ENCODE data around the gene KLRG1.

KLRG1 gene

GRCh38 chr12:8989413-8989812 is at the start of gene KLRG1:
KLRG1 (plus strand) TSS chr12:8989546; CDS start chr12:8989636, 90 bp downstream.
- DNase-seq: no peak

GRCh38 chr12:8941691-8942478 is 47.5 kb upstream of the KLRG1 start:
- no peak for DNase-seq

- no peak for DNase-seq
Observed at GRCh38 chr12:8943565-8944186, 45.7 kb upstream of the KLRG1 start.

- DNase-seq: no peak
Observed at GRCh38 chr12:8946733-8947132, 42.6 kb upstream of the KLRG1 start.

GRCh38 chr12:8947737-8948136 is 41.6 kb upstream of the KLRG1 start:
- DNase-seq: no peak

GRCh38 chr12:8948701-8949341 is 40.5 kb upstream of the KLRG1 start:
- peak; percentile 5 for DNase-seq

GRCh38 chr12:8949342-8950220 is 39.8 kb upstream of the KLRG1 start, which contains the start of gene M6PR:
M6PR (minus strand) TSS chr12:8949645; CDS start chr12:8946404, 3,241 bp downstream.
- peak; percentile 93 for DNase-seq

- no peak for DNase-seq
Observed at GRCh38 chr12:8950221-8950527, 39.2 kb upstream of the KLRG1 start.

- DNase-seq: no peak
Observed at GRCh38 chr12:8950702-8951478, 38.5 kb upstream of the KLRG1 start.

GRCh38 chr12:8951744-8952143 is 37.6 kb upstream of the KLRG1 start:
- DNase-seq: no peak

- no peak for DNase-seq
Observed at GRCh38 chr12:8953773-8954402, 35.5 kb upstream of the KLRG1 start.

- no peak for DNase-seq
Observed at GRCh38 chr12:8956073-8956472, 33.3 kb upstream of the KLRG1 start.

- no peak for DNase-seq
Observed at GRCh38 chr12:8956772-8957171, 32.6 kb upstream of the KLRG1 start.

GRCh38 chr12:8957561-8957960 is 31.8 kb upstream of the KLRG1 start:
- DNase-seq: no peak

- DNase-seq: no peak
Observed at GRCh38 chr12:8958066-8958465, 31.3 kb upstream of the KLRG1 start.

GRCh38 chr12:8960176-8960575 is 29.2 kb upstream of the KLRG1 start:
- no peak for DNase-seq

GRCh38 chr12:8968761-8969160 is 20.6 kb upstream of the KLRG1 start:
- no peak for DNase-seq

GRCh38 chr12:8969861-8970411 is 19.4 kb upstream of the KLRG1 start:
- no peak for DNase-seq

- no peak for DNase-seq
Observed at GRCh38 chr12:8970432-8970831, 18.9 kb upstream of the KLRG1 start.

GRCh38 chr12:8980137-8980536 is 9.2 kb upstream of the KLRG1 start:
- DNase-seq: no peak

- DNase-seq: no peak
Observed at GRCh38 chr12:8985213-8985754, 4.1 kb upstream of the KLRG1 start.

Measured in fibroblast of upper back skin (primary cell).